PC-9 (cell line): Measurements from ENCODE around the gene HHIPL1. TPM values are rescaled to one million over a fixed set of nuclear protein-coding genes. Genes with fewer than 3 reads are reported as not detected.

ENCODE experiments used
- BruUV-seq: library from RNA; stranded (reverse); fragments of 400-500 nt; replicated peaks from 2 replicates; lab custom pipeline; 2021; lab: Mats Ljungman, UMichigan
- CTCF ChIA-PET: fragments of 300-600 bp; sonication (Branson Sonifier 250); formaldehyde crosslinking; loops from one replicate; lab custom pipeline; 2022; ENCODE audit warnings: antibody characterized with exemption; lab: Charles Lee
- POLR2A ChIA-PET: fragments of 300-600 bp; sonication (Branson Sonifier 250); formaldehyde crosslinking; loops from one replicate; lab custom pipeline; 2022; ENCODE audit warnings: antibody characterized with exemption; ENCODE audit not compliant: unreplicated experiment; lab: Charles Lee
- DNase-seq, 2 experiments: peaks; one replicate each; pipeline versions ENCODE4 v3.0.0 to v3.0.0-alpha.2; 2015 to 2022; ENCODE audit warnings: mixed read lengths in 1 of 2
- H2AFZ ChIP-seq: fragments of 200-600 bp; sonication (generic); 2 replicates; pipeline ENCODE4 v1.8.1; 2017; ENCODE audit warnings: antibody characterized with exemption
- H3F3A ChIP-seq: fragments of 200-600 bp; sonication (generic); 2 replicates; pipeline ENCODE4 v1.8.1; 2017; ENCODE audit warnings: antibody characterized with exemption, mild to moderate bottlenecking, low read depth; ENCODE audit not compliant: insufficient read depth
- H3K27ac ChIP-seq: fragments of 200-600 bp; sonication (generic); 2 replicates; pipeline ENCODE4 v1.6.1; 2016; ENCODE audit warnings: mixed run types
- H3K27me3 ChIP-seq: fragments of 200-600 bp; sonication (generic); 2 replicates; pipeline ENCODE4 v1.6.1; 2016; ENCODE audit warnings: low read depth, mixed run types; ENCODE audit not compliant: insufficient read depth
- H3K36me3 ChIP-seq: fragments of 200-600 bp; sonication (generic); 2 replicates; pipeline ENCODE4 v1.6.1; 2016; ENCODE audit warnings: low read depth, mixed run types
- H3K4me1 ChIP-seq: fragments of 200-600 bp; sonication (generic); replicated peaks from 2 replicates; pipeline ENCODE4 v1.6.1; 2016; ENCODE audit warnings: mixed run types; ENCODE audit not compliant: insufficient read depth
- H3K4me2 ChIP-seq: fragments of 200-600 bp; sonication (generic); 2 replicates; pipeline ENCODE4 v1.6.1; 2017; ENCODE audit warnings: mixed run types
- H3K4me3 ChIP-seq: fragments of 200-600 bp; sonication (generic); 2 replicates; pipeline ENCODE4 v1.6.1; 2016; ENCODE audit warnings: mixed run types
- H3K79me2 ChIP-seq: fragments of 200-600 bp; sonication (generic); 2 replicates; pipeline ENCODE4 v1.6.1; 2017; ENCODE audit warnings: low read depth, mixed run types
- H3K9me2 ChIP-seq: fragments of 200-600 bp; sonication (generic); 2 replicates; pipeline ENCODE4 v1.8.1; 2017; ENCODE audit warnings: mild to moderate bottlenecking; ENCODE audit not compliant: insufficient read depth
- H3K9me3 ChIP-seq: fragments of 200-600 bp; sonication (generic); 2 replicates; pipeline ENCODE4 v1.8.1; 2016; ENCODE audit warnings: low read depth; ENCODE audit not compliant: insufficient read depth
- H4K20me1 ChIP-seq: fragments of 200-600 bp; sonication (generic); 2 replicates; pipeline ENCODE4 v1.8.1; 2017; ENCODE audit not compliant: insufficient read depth
- EZH2 ChIP-seq: fragments of 200-600 bp; sonication (generic); IDR thresholded peaks from 2 replicates; pipeline ENCODE4 v1.8.0; 2017; ENCODE audit warnings: antibody characterized with exemption, low read depth
- intact Hi-C: fragments of 100-400 bp; cut with micrococcal nuclease; formaldehyde crosslinking; loops from one replicate; pipeline ENCODE4 v1.10.0; 2022; ENCODE audit not compliant: unreplicated experiment
- total RNA-seq: library from RNA; stranded (reverse); gene quantifications from 2 replicates; pipeline ENCODE4 v1.2.3, GENCODE V29; 2021
- TF ChIP-seq, protein P1 (sequence below): fragments of 200-600 bp; sonication (generic); conservative IDR thresholded peaks from 2 replicates; pipeline ENCODE4 v1.6.1; 2017; ENCODE audit warnings: mixed run types, antibody characterized with exemption, mild to moderate bottlenecking, moderate library complexity

HHIPL1 gene
- total RNA-seq, 1 experiment from 2014 or later = 0.28 TPM

DNA sequence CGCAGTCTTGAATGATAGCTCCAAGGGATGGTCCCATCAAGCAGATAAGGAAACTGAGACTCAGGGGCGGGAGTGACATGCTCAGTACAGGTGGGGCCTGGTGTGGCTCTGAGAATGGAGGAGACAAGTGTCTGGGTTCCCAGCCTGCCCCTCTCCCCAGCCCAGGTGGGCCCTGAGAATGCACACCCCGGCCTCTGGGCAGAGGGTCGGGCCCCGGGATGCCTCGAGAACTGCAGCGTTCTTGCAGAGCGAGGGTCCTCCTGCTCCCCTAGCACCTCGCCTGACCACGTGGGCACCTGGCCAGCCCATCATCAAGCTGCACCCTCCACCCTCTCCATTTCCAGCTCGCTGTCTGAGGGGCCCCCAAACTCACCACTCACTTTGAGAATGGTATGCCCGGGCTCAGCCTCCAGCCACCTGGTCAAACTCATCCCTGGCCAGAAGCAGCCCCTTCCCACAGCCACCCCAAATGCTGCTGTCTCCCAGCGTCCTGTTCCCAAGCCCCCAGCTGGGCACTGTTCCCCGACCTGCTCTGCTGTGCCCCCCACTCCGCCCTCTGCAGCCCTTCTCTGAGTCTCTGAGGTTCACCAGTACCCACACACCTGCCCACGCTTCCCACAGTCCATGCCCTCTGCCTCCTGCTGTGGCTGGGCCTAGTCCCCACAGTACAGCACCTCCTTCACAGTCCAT is 83.4 kb downstream of the HHIPL1 start:
- CTCF ChIA-PET = no interaction called here
- intact Hi-C loops = no loop called here
- TF ChIP-seq, protein P1, sequence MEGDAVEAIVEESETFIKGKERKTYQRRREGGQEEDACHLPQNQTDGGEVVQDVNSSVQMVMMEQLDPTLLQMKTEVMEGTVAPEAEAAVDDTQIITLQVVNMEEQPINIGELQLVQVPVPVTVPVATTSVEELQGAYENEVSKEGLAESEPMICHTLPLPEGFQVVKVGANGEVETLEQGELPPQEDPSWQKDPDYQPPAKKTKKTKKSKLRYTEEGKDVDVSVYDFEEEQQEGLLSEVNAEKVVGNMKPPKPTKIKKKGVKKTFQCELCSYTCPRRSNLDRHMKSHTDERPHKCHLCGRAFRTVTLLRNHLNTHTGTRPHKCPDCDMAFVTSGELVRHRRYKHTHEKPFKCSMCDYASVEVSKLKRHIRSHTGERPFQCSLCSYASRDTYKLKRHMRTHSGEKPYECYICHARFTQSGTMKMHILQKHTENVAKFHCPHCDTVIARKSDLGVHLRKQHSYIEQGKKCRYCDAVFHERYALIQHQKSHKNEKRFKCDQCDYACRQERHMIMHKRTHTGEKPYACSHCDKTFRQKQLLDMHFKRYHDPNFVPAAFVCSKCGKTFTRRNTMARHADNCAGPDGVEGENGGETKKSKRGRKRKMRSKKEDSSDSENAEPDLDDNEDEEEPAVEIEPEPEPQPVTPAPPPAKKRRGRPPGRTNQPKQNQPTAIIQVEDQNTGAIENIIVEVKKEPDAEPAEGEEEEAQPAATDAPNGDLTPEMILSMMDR = no peak
- TF ChIP-seq EZH2 = no peak

DNA sequence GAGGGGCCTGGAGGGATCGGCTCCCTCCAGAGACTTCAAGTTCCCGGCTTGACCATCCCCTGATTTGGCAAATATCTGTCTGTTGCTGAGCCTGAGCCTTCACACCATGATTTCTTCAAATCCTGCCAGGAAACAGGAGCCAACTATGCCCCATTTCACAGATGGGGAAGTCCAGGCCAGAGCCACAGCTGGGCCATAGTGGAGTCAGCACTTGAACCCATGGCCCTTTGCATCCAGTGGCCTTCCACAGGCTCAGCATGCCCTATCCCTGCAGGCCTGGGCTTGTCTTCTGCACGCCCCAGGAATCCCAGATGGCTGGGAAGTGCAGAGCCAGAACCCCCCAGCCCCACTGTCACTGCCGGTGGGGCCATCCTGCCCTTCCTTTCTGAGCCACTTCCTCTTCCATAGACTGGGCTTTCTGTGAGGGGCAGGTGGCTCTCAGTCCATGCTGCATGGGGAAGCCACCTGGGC is 84.1 kb downstream of the HHIPL1 start:
- H3K79me2 ChIP-seq = no peaks in the 10 kb centered on the region
- no peak for TF ChIP-seq EZH2
- TF ChIP-seq, protein P1 = no peak
- DNase-seq = no peak
- no peak overlapping the region for H3K4me3 ChIP-seq
- no peak overlapping the region for H3K4me2 ChIP-seq
- no peaks in the 10 kb centered on the region for H3K9me3 ChIP-seq
- H3K27me3 ChIP-seq = peaks cover 7% of the 10 kb centered on the region; the same call in 1 of the 2 replicates
- ChIA-PET CTCF (no interaction called here), POLR2A (no interaction called here)
- no peaks in the 10 kb centered on the region for H3K9me2 ChIP-seq
- no peaks in the 10 kb centered on the region for H3K4me1 ChIP-seq
- no peak overlapping the region for H3K27ac ChIP-seq
- no peaks in the 10 kb centered on the region for H3K36me3 ChIP-seq
- BruUV-seq = no TSS peak
- no peaks in the 10 kb centered on the region for H3F3A ChIP-seq
- intact Hi-C loops = loop anchor here (1.0 kb wide), 1 partner anchor 156 kb away; no protein-coding TSS in a partner anchor
- no peak overlapping the region for H2AFZ ChIP-seq
- no peaks in the 10 kb centered on the region for H4K20me1 ChIP-seq

More for the DNA sequence above, 83.4 kb downstream of the HHIPL1 start:
- Histone ChIP-seq H3K4me3 (no peak overlapping the region), H3K9me2 (no peaks in the 10 kb centered on the region), H3K4me2 (no peak overlapping the region), H3K27ac (no peak overlapping the region), H3F3A (no peaks in the 10 kb centered on the region), H3K4me1 (no peaks in the 10 kb centered on the region), H3K36me3 (no peaks in the 10 kb centered on the region), H3K27me3 (peaks cover 7% of the 10 kb centered on the region; the same call in 1 of the 2 replicates), H3K79me2 (no peaks in the 10 kb centered on the region), H4K20me1 (no peaks in the 10 kb centered on the region), H3K9me3 (no peaks in the 10 kb centered on the region), H2AFZ (no peak overlapping the region)
- DNase-seq = no peak
- no TSS peak for BruUV-seq
- POLR2A ChIA-PET = no interaction called here

Other genes with a start within 250 kb of the HHIPL1 start
- gene SETD3, start 164.3 kb upstream of the HHIPL1 start, total RNA-seq = 13.0 and 13.4 TPM in 2 replicates
- 9.7 and 19.0 TPM in 2 replicates for gene CCNK, start 163.7 kb upstream of the HHIPL1 start, total RNA-seq
- 21.2 and 24.8 TPM in 2 replicates for gene CCDC85C, start 40.9 kb upstream of the HHIPL1 start, total RNA-seq
- not detected in 2 replicates for gene CYP46A1, start 39.2 kb downstream of the HHIPL1 start, total RNA-seq
- gene EML1, start 148.3 kb downstream of the HHIPL1 start, total RNA-seq = 1.8 and 2.4 TPM in 2 replicates